HEK293T (cell line): ENCODE results near the gene PPFIA3.

ENCODE experiments used
- BHLHE40 ChIP-seq: fragments of 450-650 bp; IDR thresholded peaks from 2 replicates; pipeline ENCODE4 v1.6.1; 2016; ENCODE audit warnings: mild to moderate bottlenecking, moderate library complexity, borderline replicate concordance
- ELF4 ChIP-seq: fragments of 450-650 bp; IDR thresholded peaks from 2 replicates; pipeline ENCODE4 v1.6.1; 2017; ENCODE audit warnings: antibody characterized with exemption
- FOXK2 ChIP-seq: fragments of 450-650 bp; IDR thresholded peaks from 2 replicates; pipeline ENCODE4 v1.6.1; 2016; ENCODE audit warnings: mild to moderate bottlenecking
- FOXM1 ChIP-seq: fragments of 450-650 bp; IDR thresholded peaks from 2 replicates; pipeline ENCODE4 v1.6.1; 2017; ENCODE audit warnings: mild to moderate bottlenecking, borderline replicate concordance
- HDGF ChIP-seq: fragments of 450-650 bp; IDR thresholded peaks from 2 replicates; pipeline ENCODE4 v1.6.1; 2017; ENCODE audit warnings: antibody characterized with exemption, borderline replicate concordance
- L3MBTL2 ChIP-seq: fragments of 450-650 bp; conservative IDR thresholded peaks from 2 replicates; pipeline ENCODE4 v1.6.1; 2016; ENCODE audit warnings: mild to moderate bottlenecking
- SP1 ChIP-seq: fragments of 450-650 bp; IDR thresholded peaks from 2 replicates; pipeline ENCODE4 v1.6.1; 2017
- SUZ12 ChIP-seq: fragments of 450-650 bp; IDR thresholded peaks from 2 replicates; pipeline ENCODE4 v1.6.1; 2016; ENCODE audit warnings: mild to moderate bottlenecking
- TARDBP ChIP-seq: fragments of 450-650 bp; IDR thresholded peaks from 2 replicates; pipeline ENCODE4 v1.6.1; 2016

GRCh38 chr19:49103331-49104085 is 15.8 kb upstream of the PPFIA3 start:
- TF ChIP-seq FOXM1 = no peak
- no peak for TF ChIP-seq SP1
- TF ChIP-seq HDGF = no peak
- TF ChIP-seq TARDBP = no peak
- TF ChIP-seq L3MBTL2 = no peak
- no peak for TF ChIP-seq ELF4
- TF ChIP-seq FOXK2 = no peak
- no peak for TF ChIP-seq SUZ12
- TF ChIP-seq BHLHE40 = no peak
